Measurements from ENCODE around the gene ACOX2.

Gene ACOX2

GRCh38 chr3:58474967-58475578 lies 61.9 kb downstream of the ACOX2 start:
- DNase-seq (ENCODE audit: low read depth in 1 of 2, low spot score in 1 of 2) = no peak

GRCh38 chr3:58474348-58474911 lies 62.6 kb downstream of the ACOX2 start:
- DNase-seq (ENCODE audit: low read depth in 1 of 2, low spot score in 1 of 2) = no peak

GRCh38 chr3:58473275-58473674 lies 63.7 kb downstream of the ACOX2 start:
- no peak for DNase-seq (ENCODE audit: low read depth in 1 of 2, low spot score in 1 of 2)

GRCh38 chr3:58471025-58471887 lies 65.7 kb downstream of the ACOX2 start:
- peak in 1 of 2 donors; percentile 13 for DNase-seq (ENCODE audit: low read depth in 1 of 2, low spot score in 1 of 2)

- no peak for DNase-seq (ENCODE audit: low read depth in 1 of 2, low spot score in 1 of 2)
These were observed 66.5 kb downstream of the ACOX2 start for GRCh38 chr3:58470363-58471024.

GRCh38 chr3:58469096-58469495 lies 67.9 kb downstream of the ACOX2 start:
- no peak for DNase-seq (ENCODE audit: low read depth in 1 of 2, low spot score in 1 of 2)

- DNase-seq (ENCODE audit: low read depth in 1 of 2, low spot score in 1 of 2) = no peak
These were observed 70.0 kb downstream of the ACOX2 start for GRCh38 chr3:58466899-58467563.

- DNase-seq (ENCODE audit: low read depth in 1 of 2, low spot score in 1 of 2) = no peak
These were observed 72.1 kb downstream of the ACOX2 start for GRCh38 chr3:58464866-58465265.

- DNase-seq (ENCODE audit: low read depth in 1 of 2, low spot score in 1 of 2) = no peak
These were observed 73.1 kb downstream of the ACOX2 start for GRCh38 chr3:58463942-58464271.

GRCh38 chr3:58463181-58463941 lies 73.6 kb downstream of the ACOX2 start:
- DNase-seq (ENCODE audit: low read depth in 1 of 2, low spot score in 1 of 2) = peak; percentile 40 to 57

- DNase-seq (ENCODE audit: low read depth in 1 of 2, low spot score in 1 of 2) = no peak
These were observed 74.2 kb downstream of the ACOX2 start for GRCh38 chr3:58462829-58463180.

GRCh38 chr3:58459160-58459559 lies 77.8 kb downstream of the ACOX2 start:
- no peak for DNase-seq (ENCODE audit: low read depth in 1 of 2, low spot score in 1 of 2)

Data from activated T-helper 1 cell treated with anti-CD3 and anti-CD28 coated beads, Interleukin-2, amount 50 U/mL, for 16 hours (primary cell).